HEK293 (cell line): Measurements from ENCODE around the gene B3GLCT.

Source experiments
- CTCF ChIA-PET: fragments of 350-600 bp; formaldehyde crosslinking; extraction: SDS; loops from one replicate; lab custom pipeline; 2021; ENCODE audit warnings: antibody characterized with exemption; lab: Yijun Ruan, JAX
- POLR2A ChIA-PET: fragments of 300-600 bp; formaldehyde crosslinking; extraction: SDS; loops from one replicate; lab custom pipeline; 2020; ENCODE audit warnings: antibody characterized with exemption, inconsistent platforms; lab: Yijun Ruan, JAX
- H3K27ac ChIP-seq: fragments of 200-500 bp; sonication (Bioruptor generic); 2 replicates; pipeline ENCODE4 v1.5.1; 2014; ENCODE audit warnings: low read depth, low read length, control low read depth, inconsistent platforms; ENCODE audit errors: extremely low read depth
- H3K36me3 ChIP-seq, 2 experiments: fragments of 200-500 bp in 1 of 2; sonication (Bioruptor generic) in 1 of 2; 1 replicate in 1 of 2; 2 replicates in 1 of 2; pipeline ENCODE4 v1.5.1; 2014 to 2017; ENCODE audit warnings: inconsistent platforms in 2 of 2, low read length in 2 of 2; ENCODE audit not compliant: control insufficient read depth in 2 of 2, insufficient read depth in 1 of 2
- H3K4me1 ChIP-seq: fragments of 200-500 bp; sonication (Bioruptor generic); 2 replicates; pipeline ENCODE4 v1.5.1; 2014; ENCODE audit warnings: mild to moderate bottlenecking, low read length, inconsistent platforms; ENCODE audit not compliant: control insufficient read depth, insufficient read depth
- H3K4me3 ChIP-seq: 2 replicates; pipeline ENCODE4 v1.5.1; 2011; ENCODE audit warnings: low read depth, mild to moderate bottlenecking, control low read depth, low read length, moderate library complexity
- H3K9me3 ChIP-seq: fragments of 200-500 bp; sonication (Bioruptor generic); 2 replicates; pipeline ENCODE4 v1.5.1; 2014; ENCODE audit warnings: low read depth, low read length, inconsistent platforms; ENCODE audit not compliant: control insufficient read depth, insufficient read depth
- BCL11B ChIP-seq: fragments of 450-650 bp; formaldehyde crosslinking; IDR thresholded peaks from 2 replicates; pipeline ENCODE4 v1.5.1; 2016; ENCODE audit warnings: low read depth, missing biosample characterization, missing genetic modification characterization
- GLI4 ChIP-seq: fragments of 450-650 bp; formaldehyde crosslinking; IDR thresholded peaks from 2 replicates; pipeline ENCODE4 v1.5.1; 2016; ENCODE audit warnings: missing biosample characterization, missing genetic modification characterization
- HOXC10 ChIP-seq: sonication (generic); formaldehyde crosslinking; IDR thresholded peaks from 2 replicates; pipeline ENCODE4 v1.8.1; 2023; ENCODE audit warnings: mild to moderate bottlenecking, missing genetic modification reagents
- IKZF3 ChIP-seq: fragments of 450-650 bp; IDR thresholded peaks from 2 replicates; pipeline ENCODE4 v1.5.0; 2018; ENCODE audit warnings: missing biosample characterization, mild to moderate bottlenecking, missing genetic modification characterization, moderate library complexity
- KLF17 ChIP-seq: fragments of 450-650 bp; formaldehyde crosslinking; IDR thresholded peaks from 2 replicates; pipeline ENCODE4 v1.5.1; 2016; ENCODE audit warnings: missing biosample characterization, missing genetic modification characterization
- SALL2 ChIP-seq: fragments of 450-650 bp; formaldehyde crosslinking; IDR thresholded peaks from 2 replicates; pipeline ENCODE4 v1.5.0; 2017; ENCODE audit warnings: missing biosample characterization, mild to moderate bottlenecking, missing genetic modification characterization, borderline replicate concordance
- SCRT2 ChIP-seq: fragments of 450-650 bp; formaldehyde crosslinking; IDR thresholded peaks from 2 replicates; pipeline ENCODE4 v1.5.1; 2016; ENCODE audit warnings: missing biosample characterization, missing genetic modification characterization
- SETDB1 ChIP-seq: IDR thresholded peaks from one replicate; pipeline ENCODE4 v1.6.1; 2017; ENCODE audit warnings: mild to moderate bottlenecking, low read length, moderate library complexity, mixed read lengths; ENCODE audit not compliant: insufficient read length
- YY1 ChIP-seq: fragments of 450-650 bp; formaldehyde crosslinking; IDR thresholded peaks from 2 replicates; pipeline ENCODE4 v1.5.1; 2018; ENCODE audit warnings: missing biosample characterization, missing genetic modification characterization
- ZBTB6 ChIP-seq: fragments of 450-650 bp; formaldehyde crosslinking; IDR thresholded peaks from 2 replicates; pipeline ENCODE4 v1.5.1; 2017; ENCODE audit warnings: missing biosample characterization, missing genetic modification characterization
- ZBTB8A ChIP-seq: fragments of 450-650 bp; formaldehyde crosslinking; IDR thresholded peaks from 2 replicates; pipeline ENCODE4 v1.5.1; 2016; ENCODE audit warnings: missing biosample characterization, missing genetic modification characterization
- ZFP3 ChIP-seq: fragments of 450-650 bp; formaldehyde crosslinking; IDR thresholded peaks from 2 replicates; pipeline ENCODE4 v1.5.1; 2016; ENCODE audit warnings: low read depth, missing biosample characterization, missing genetic modification characterization
- ZFP37 ChIP-seq: fragments of 450-650 bp; formaldehyde crosslinking; IDR thresholded peaks from 2 replicates; pipeline ENCODE4 v1.5.1; 2016; ENCODE audit warnings: missing biosample characterization, missing genetic modification characterization
- ZNF121 ChIP-seq: fragments of 450-650 bp; formaldehyde crosslinking; IDR thresholded peaks from 2 replicates; pipeline ENCODE4 v1.5.1; 2016; ENCODE audit warnings: missing biosample characterization, missing genetic modification characterization
- ZNF133 ChIP-seq: fragments of 450-650 bp; formaldehyde crosslinking; IDR thresholded peaks from 2 replicates; pipeline ENCODE4 v1.5.1; 2016; ENCODE audit warnings: missing biosample characterization, missing genetic modification characterization
- ZNF174 ChIP-seq: fragments of 450-650 bp; formaldehyde crosslinking; IDR thresholded peaks from 2 replicates; pipeline ENCODE4 v1.5.0; 2017; ENCODE audit warnings: missing biosample characterization, mild to moderate bottlenecking, missing genetic modification characterization
- ZNF221 ChIP-seq: fragments of 450-650 bp; formaldehyde crosslinking; IDR thresholded peaks from 2 replicates; pipeline ENCODE4 v1.5.1; 2017; ENCODE audit warnings: missing biosample characterization, missing genetic modification characterization, borderline replicate concordance
- ZNF239 ChIP-seq: fragments of 450-650 bp; formaldehyde crosslinking; IDR thresholded peaks from 2 replicates; pipeline ENCODE4 v1.5.1; 2016; ENCODE audit warnings: missing biosample characterization, missing genetic modification characterization
- ZNF280C ChIP-seq: fragments of 450-650 bp; formaldehyde crosslinking; IDR thresholded peaks from 2 replicates; pipeline ENCODE4 v1.5.1; 2016; ENCODE audit warnings: missing biosample characterization, missing genetic modification characterization
- ZNF362 ChIP-seq: fragments of 450-650 bp; formaldehyde crosslinking; IDR thresholded peaks from 2 replicates; pipeline ENCODE4 v1.5.1; 2016; ENCODE audit warnings: missing biosample characterization, missing genetic modification characterization
- ZNF501 ChIP-seq: fragments of 450-650 bp; formaldehyde crosslinking; IDR thresholded peaks from 2 replicates; pipeline ENCODE4 v1.5.1; 2016; ENCODE audit warnings: missing biosample characterization, missing genetic modification characterization
- ZNF513 ChIP-seq: fragments of 450-650 bp; IDR thresholded peaks from 2 replicates; pipeline ENCODE4 v1.5.1; 2018; ENCODE audit warnings: missing biosample characterization, missing genetic modification characterization
- ZNF530 ChIP-seq: fragments of 450-650 bp; formaldehyde crosslinking; IDR thresholded peaks from 2 replicates; pipeline ENCODE4 v1.5.1; 2016; ENCODE audit warnings: low read depth, missing biosample characterization, missing genetic modification characterization
- ZNF548 ChIP-seq: fragments of 450-650 bp; formaldehyde crosslinking; IDR thresholded peaks from 2 replicates; pipeline ENCODE4 v1.5.1; 2016; ENCODE audit warnings: missing biosample characterization, missing genetic modification characterization
- ZNF76 ChIP-seq: fragments of 450-650 bp; formaldehyde crosslinking; IDR thresholded peaks from 2 replicates; pipeline ENCODE4; 2016; ENCODE audit warnings: low read depth, missing biosample characterization, missing genetic modification characterization, borderline replicate concordance
- ZSCAN5A ChIP-seq: fragments of 450-650 bp; formaldehyde crosslinking; IDR thresholded peaks from 2 replicates; pipeline ENCODE4 v1.5.1; 2016; ENCODE audit warnings: missing biosample characterization, missing genetic modification characterization
- TF ChIP-seq, protein P1 (sequence below): fragments of 450-650 bp; formaldehyde crosslinking; IDR thresholded peaks from 2 replicates; pipeline ENCODE4 v1.5.1; 2016; ENCODE audit warnings: missing biosample characterization, missing genetic modification characterization

The B3GLCT gene

DNA sequence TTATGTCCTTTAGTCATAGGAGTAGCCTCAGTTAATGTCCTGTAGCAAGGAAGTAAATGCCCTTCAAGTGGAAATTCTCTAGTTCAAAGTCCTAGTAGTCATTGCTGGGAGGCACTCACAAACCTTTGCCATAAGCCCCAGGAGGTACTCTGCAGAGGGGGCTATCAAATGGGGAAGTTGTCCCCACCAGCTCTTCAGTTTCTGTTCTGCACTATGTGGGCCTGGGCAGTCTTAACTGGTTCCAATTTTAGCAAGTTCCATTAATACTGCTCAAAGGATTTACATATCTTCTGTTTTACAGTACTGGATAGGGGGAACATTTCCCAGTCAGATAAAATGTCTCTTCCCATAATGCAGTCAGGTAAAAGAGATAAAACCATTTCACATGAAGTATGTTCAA is 101.3 kb downstream of the B3GLCT start:
- Histone ChIP-seq H3K9me3 (no peaks in the 10 kb centered on the region), H3K4me1 (no peaks in the 10 kb centered on the region), H3K4me3 (no peak overlapping the region), H3K36me3 (no peaks in the 10 kb centered on the region), H3K27ac (no peak overlapping the region)
- ChIA-PET CTCF (no interaction called here), POLR2A (no interaction called here)
- TF ChIP-seq ZFP37: no peak
- TF ChIP-seq ZBTB6 (tag by site-specific recombination): no peak
- no peak for TF ChIP-seq ZNF121
- no peak for TF ChIP-seq ZBTB8A (tag by site-specific recombination)
- no peak for TF ChIP-seq ZNF133
- no peak for TF ChIP-seq GLI4 (tag by site-specific recombination)
- TF ChIP-seq ZNF239 (tag by site-specific recombination): no peak
- TF ChIP-seq SETDB1: no peak
- no peak for TF ChIP-seq ZNF76
- TF ChIP-seq SALL2 (tag by site-specific recombination): no peak
- TF ChIP-seq ZNF362 (tag by site-specific recombination): no peak
- TF ChIP-seq ZNF221 (tag by site-specific recombination): no peak
- no peak for TF ChIP-seq ZNF530 (tag by site-specific recombination)
- TF ChIP-seq ZSCAN5A (tag by site-specific recombination): no peak
- TF ChIP-seq, protein P1, sequence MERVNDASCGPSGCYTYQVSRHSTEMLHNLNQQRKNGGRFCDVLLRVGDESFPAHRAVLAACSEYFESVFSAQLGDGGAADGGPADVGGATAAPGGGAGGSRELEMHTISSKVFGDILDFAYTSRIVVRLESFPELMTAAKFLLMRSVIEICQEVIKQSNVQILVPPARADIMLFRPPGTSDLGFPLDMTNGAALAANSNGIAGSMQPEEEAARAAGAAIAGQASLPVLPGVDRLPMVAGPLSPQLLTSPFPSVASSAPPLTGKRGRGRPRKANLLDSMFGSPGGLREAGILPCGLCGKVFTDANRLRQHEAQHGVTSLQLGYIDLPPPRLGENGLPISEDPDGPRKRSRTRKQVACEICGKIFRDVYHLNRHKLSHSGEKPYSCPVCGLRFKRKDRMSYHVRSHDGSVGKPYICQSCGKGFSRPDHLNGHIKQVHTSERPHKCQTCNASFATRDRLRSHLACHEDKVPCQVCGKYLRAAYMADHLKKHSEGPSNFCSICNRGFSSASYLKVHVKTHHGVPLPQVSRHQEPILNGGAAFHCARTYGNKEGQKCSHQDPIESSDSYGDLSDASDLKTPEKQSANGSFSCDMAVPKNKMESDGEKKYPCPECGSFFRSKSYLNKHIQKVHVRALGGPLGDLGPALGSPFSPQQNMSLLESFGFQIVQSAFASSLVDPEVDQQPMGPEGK (tag by site-specific recombination): no peak
- TF ChIP-seq ZNF513 (tag by site-specific recombination): no peak

- POLR2A ChIA-PET: no interaction called here
- TF ChIP-seq IKZF3 (tag by site-specific recombination): no peak
- no peak for TF ChIP-seq ZNF174
- no peak for TF ChIP-seq ZNF121
- TF ChIP-seq SCRT2 (tag by site-specific recombination): no peak
- TF ChIP-seq YY1 (tag by site-specific recombination): no peak
- no peak for TF ChIP-seq BCL11B (tag by site-specific recombination)
- no peak for TF ChIP-seq KLF17
- TF ChIP-seq ZNF548 (tag by site-specific recombination): no peak
- no peak for TF ChIP-seq ZNF501
- no peak for TF ChIP-seq ZNF76
- TF ChIP-seq ZFP3: no peak
- TF ChIP-seq ZNF280C: no peak
- TF ChIP-seq HOXC10: no peak
These were observed 110.6 kb downstream of the B3GLCT start for GRCh38 chr13:31310356-31310755.

More at GRCh38 chr13:31310356-31310755, 110.6 kb downstream of the B3GLCT start:
- Histone ChIP-seq H3K36me3 (no peaks in the 10 kb centered on the region), H3K9me3 (no peaks in the 10 kb centered on the region), H3K4me1 (no peaks in the 10 kb centered on the region), H3K27ac (no peak overlapping the region), H3K4me3 (no peak overlapping the region)
- CTCF ChIA-PET: no interaction called here
